ENCODE measurements around the gene SNAP25.

SNAP25 gene

GRCh38 chr20:10314198-10314597 is 95.6 kb downstream of the SNAP25 start:
- H3K27me3 ChIP-seq (ENCODE audit: control insufficient read depth, insufficient read depth, low read length, poor library complexity, severe bottlenecking), result no peaks in the 10 kb centered on the region
- no peaks in the 10 kb centered on the region for H3K4me1 ChIP-seq (ENCODE audit: control insufficient read depth, insufficient read depth, low read length)
- WGBS, 2 experiments, result 39 to 69% methylated on average over 2 of the region's 2 CpGs
- H3K27ac ChIP-seq (ENCODE audit: insufficient read depth, low read depth, low read length, poor library complexity, severe bottlenecking), result no peak overlapping the region
- H3K9me3 ChIP-seq (ENCODE audit: control insufficient read depth, low read length), result no peaks in the 10 kb centered on the region
- H3K36me3 ChIP-seq (ENCODE audit: control insufficient read depth, insufficient read depth, low read length), result no peaks in the 10 kb centered on the region
- no peak overlapping the region for H3K4me3 ChIP-seq (ENCODE audit: insufficient read depth, low read depth, low read length)

- H3K27me3 ChIP-seq (ENCODE audit: control insufficient read depth, insufficient read depth, low read length, poor library complexity, severe bottlenecking), result no peaks in the 10 kb centered on the region
- 74 to 78% methylated on average over 5 of the region's 5 CpGs for WGBS, 2 experiments
- H3K4me3 ChIP-seq (ENCODE audit: insufficient read depth, low read depth, low read length), result no peak overlapping the region
- no peaks in the 10 kb centered on the region for H3K9me3 ChIP-seq (ENCODE audit: control insufficient read depth, low read length)
- H3K27ac ChIP-seq (ENCODE audit: insufficient read depth, low read depth, low read length, poor library complexity, severe bottlenecking), result no peak overlapping the region
- H3K36me3 ChIP-seq (ENCODE audit: control insufficient read depth, insufficient read depth, low read length), result no peaks in the 10 kb centered on the region
- H3K4me1 ChIP-seq (ENCODE audit: control insufficient read depth, insufficient read depth, low read length), result no peaks in the 10 kb centered on the region
These were observed 96.5 kb downstream of the SNAP25 start for GRCh38 chr20:10315138-10315537.

GRCh38 chr20:10316582-10316981 is 98.0 kb downstream of the SNAP25 start:
- WGBS, 2 experiments, result 83 to 84% methylated on average over 2 of the region's 2 CpGs
- no peak overlapping the region for H3K27ac ChIP-seq (ENCODE audit: insufficient read depth, low read depth, low read length, poor library complexity, severe bottlenecking)
- no peak overlapping the region for H3K4me3 ChIP-seq (ENCODE audit: insufficient read depth, low read depth, low read length)
- H3K9me3 ChIP-seq (ENCODE audit: control insufficient read depth, low read length), result no peaks in the 10 kb centered on the region
- no peaks in the 10 kb centered on the region for H3K27me3 ChIP-seq (ENCODE audit: control insufficient read depth, insufficient read depth, low read length, poor library complexity, severe bottlenecking)
- no peaks in the 10 kb centered on the region for H3K4me1 ChIP-seq (ENCODE audit: control insufficient read depth, insufficient read depth, low read length)
- no peaks in the 10 kb centered on the region for H3K36me3 ChIP-seq (ENCODE audit: control insufficient read depth, insufficient read depth, low read length)

DNA sequence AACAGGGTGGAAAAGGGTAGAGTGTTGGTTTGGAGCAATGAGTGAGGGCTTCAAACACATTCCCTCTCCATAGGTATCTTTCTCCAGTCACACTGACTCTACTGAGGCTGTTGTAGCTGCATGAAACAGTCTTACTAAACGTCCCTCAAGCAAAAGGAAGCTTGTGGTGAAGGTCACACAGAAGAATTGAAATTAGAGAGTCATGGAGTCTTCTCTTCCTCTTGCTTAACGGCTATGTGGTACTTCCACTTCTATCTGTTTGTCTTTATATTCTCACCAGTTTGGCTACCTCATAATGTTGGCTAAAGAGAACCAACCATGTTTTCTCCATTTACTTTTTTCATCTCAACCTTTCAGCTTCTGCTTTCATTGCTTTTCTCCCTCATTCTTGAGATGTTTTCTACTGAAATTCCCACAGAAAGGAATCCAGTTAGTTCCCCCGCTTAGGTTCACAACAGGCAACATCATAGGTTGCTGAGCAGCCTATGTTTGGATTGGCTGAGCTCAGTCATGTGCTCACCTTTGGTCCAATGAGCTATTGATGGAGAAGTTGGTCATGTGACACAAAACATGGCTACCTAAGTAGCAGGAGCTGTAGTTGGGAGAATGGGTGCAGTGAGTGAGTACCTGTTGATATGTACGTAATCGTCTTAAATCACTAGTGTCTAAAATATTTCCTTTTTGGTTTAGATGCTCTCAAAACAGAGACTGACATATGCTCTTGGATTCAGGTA is 99.8 kb downstream of the SNAP25 start:
- no peaks in the 10 kb centered on the region for H3K9me3 ChIP-seq (ENCODE audit: control insufficient read depth, low read length)
- no peak overlapping the region for H3K27ac ChIP-seq (ENCODE audit: insufficient read depth, low read depth, low read length, poor library complexity, severe bottlenecking)
- H3K4me1 ChIP-seq (ENCODE audit: control insufficient read depth, insufficient read depth, low read length), result no peaks in the 10 kb centered on the region
- H3K27me3 ChIP-seq (ENCODE audit: control insufficient read depth, insufficient read depth, low read length, poor library complexity, severe bottlenecking), result no peaks in the 10 kb centered on the region
- no peak overlapping the region for H3K4me3 ChIP-seq (ENCODE audit: insufficient read depth, low read depth, low read length)
- no peaks in the 10 kb centered on the region for H3K36me3 ChIP-seq (ENCODE audit: control insufficient read depth, insufficient read depth, low read length)
- 91 to 93% methylated on average over 5 of the region's 5 CpGs for WGBS, 2 experiments

- H3K36me3 ChIP-seq (ENCODE audit: control insufficient read depth, insufficient read depth, low read length), result no peaks in the 10 kb centered on the region
- 93 to 95% methylated on average over 4 of the region's 4 CpGs for WGBS, 2 experiments
- no peaks in the 10 kb centered on the region for H3K27me3 ChIP-seq (ENCODE audit: control insufficient read depth, insufficient read depth, low read length, poor library complexity, severe bottlenecking)
- H3K4me1 ChIP-seq (ENCODE audit: control insufficient read depth, insufficient read depth, low read length), result no peaks in the 10 kb centered on the region
- H3K4me3 ChIP-seq (ENCODE audit: insufficient read depth, low read depth, low read length), result no peak overlapping the region
- H3K9me3 ChIP-seq (ENCODE audit: control insufficient read depth, low read length), result no peaks in the 10 kb centered on the region
- no peak overlapping the region for H3K27ac ChIP-seq (ENCODE audit: insufficient read depth, low read depth, low read length, poor library complexity, severe bottlenecking)
These were observed 101.2 kb downstream of the SNAP25 start for GRCh38 chr20:10319855-10320254.

DNA sequence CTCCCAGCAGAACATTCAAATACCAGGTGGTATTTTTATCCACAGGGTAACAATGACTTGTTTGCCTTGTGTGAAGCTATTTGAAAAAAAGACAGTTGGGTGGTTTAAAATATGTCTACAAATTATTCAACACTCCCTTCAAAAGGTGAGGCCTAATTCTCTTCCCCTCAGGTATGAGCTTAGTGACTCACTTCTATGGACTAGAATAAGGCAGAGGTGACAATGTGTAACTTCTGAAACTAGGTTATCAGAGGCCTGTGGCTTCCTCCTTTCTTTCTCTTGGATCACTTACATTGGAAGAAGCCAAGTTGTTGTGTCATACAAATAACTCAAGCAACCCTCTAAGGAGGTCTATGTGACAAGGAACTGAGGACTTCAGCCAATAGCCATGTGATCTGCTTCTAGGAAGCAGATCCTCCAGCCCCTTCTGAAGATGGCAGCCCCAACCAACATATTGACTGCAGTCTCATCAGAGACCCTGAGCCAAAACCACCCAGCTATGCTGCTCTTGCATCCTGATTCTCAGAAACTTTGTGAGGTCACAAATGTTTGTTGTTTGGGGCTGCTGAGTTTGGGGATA is 102.6 kb downstream of the SNAP25 start:
- Histone ChIP-seq H3K27me3 (ENCODE audit: control insufficient read depth, insufficient read depth, low read length, poor library complexity, severe bottlenecking) (no peaks in the 10 kb centered on the region), H3K4me3 (ENCODE audit: insufficient read depth, low read depth, low read length) (no peak overlapping the region), H3K36me3 (ENCODE audit: control insufficient read depth, insufficient read depth, low read length) (no peaks in the 10 kb centered on the region), H3K4me1 (ENCODE audit: control insufficient read depth, insufficient read depth, low read length) (no peaks in the 10 kb centered on the region), H3K27ac (ENCODE audit: insufficient read depth, low read depth, low read length, poor library complexity, severe bottlenecking) (no peak overlapping the region), H3K9me3 (ENCODE audit: control insufficient read depth, low read length) (no peaks in the 10 kb centered on the region)

GRCh38 chr20:10322073-10323012 is 103.7 kb downstream of the SNAP25 start:
- whole genome bisulfite sequencing, 2 experiments, result 80 to 82% methylated on average over 6 of the region's 6 CpGs

DNA sequence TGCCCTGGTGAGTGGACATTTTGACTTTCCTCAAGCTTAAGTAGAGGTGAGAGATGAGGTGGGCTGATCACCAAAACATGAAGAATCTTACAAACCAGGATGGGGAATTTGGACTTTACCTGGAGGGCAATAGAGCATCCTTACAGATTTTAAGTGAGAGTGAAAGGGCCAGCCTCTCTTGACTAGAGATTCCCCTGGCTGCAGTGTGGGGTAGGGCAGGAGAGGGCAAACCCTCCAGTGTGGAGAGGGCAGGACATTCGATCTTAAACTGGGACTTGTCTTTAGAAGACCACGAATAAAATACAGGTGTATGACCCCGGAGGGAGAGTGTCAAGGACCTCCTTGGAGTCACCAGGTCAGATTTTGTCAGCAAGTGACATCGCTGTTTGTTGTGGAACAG is 105.1 kb downstream of the SNAP25 start:
- Histone ChIP-seq H3K27ac (ENCODE audit: insufficient read depth, low read depth, low read length, poor library complexity, severe bottlenecking) (no peak overlapping the region), H3K4me1 (ENCODE audit: control insufficient read depth, insufficient read depth, low read length) (no peaks in the 10 kb centered on the region), H3K27me3 (ENCODE audit: control insufficient read depth, insufficient read depth, low read length, poor library complexity, severe bottlenecking) (no peaks in the 10 kb centered on the region), H3K4me3 (ENCODE audit: insufficient read depth, low read depth, low read length) (no peak overlapping the region), H3K9me3 (ENCODE audit: control insufficient read depth, low read length) (no peaks in the 10 kb centered on the region), H3K36me3 (ENCODE audit: control insufficient read depth, insufficient read depth, low read length) (no peaks in the 10 kb centered on the region)
- WGBS, 2 experiments, result 90 to 91% methylated on average over 4 of the region's 4 CpGs

More at GRCh38 chr20:10322073-10323012, 103.7 kb downstream of the SNAP25 start:
- no peak overlapping the region for H3K4me3 ChIP-seq (ENCODE audit: insufficient read depth, low read depth, low read length)
- H3K27ac ChIP-seq (ENCODE audit: insufficient read depth, low read depth, low read length, poor library complexity, severe bottlenecking), result no peak overlapping the region
- H3K9me3 ChIP-seq (ENCODE audit: control insufficient read depth, low read length), result no peaks in the 10 kb centered on the region
- no peaks in the 10 kb centered on the region for H3K4me1 ChIP-seq (ENCODE audit: control insufficient read depth, insufficient read depth, low read length)
- no peaks in the 10 kb centered on the region for H3K36me3 ChIP-seq (ENCODE audit: control insufficient read depth, insufficient read depth, low read length)
- no peaks in the 10 kb centered on the region for H3K27me3 ChIP-seq (ENCODE audit: control insufficient read depth, insufficient read depth, low read length, poor library complexity, severe bottlenecking)

DNA sequence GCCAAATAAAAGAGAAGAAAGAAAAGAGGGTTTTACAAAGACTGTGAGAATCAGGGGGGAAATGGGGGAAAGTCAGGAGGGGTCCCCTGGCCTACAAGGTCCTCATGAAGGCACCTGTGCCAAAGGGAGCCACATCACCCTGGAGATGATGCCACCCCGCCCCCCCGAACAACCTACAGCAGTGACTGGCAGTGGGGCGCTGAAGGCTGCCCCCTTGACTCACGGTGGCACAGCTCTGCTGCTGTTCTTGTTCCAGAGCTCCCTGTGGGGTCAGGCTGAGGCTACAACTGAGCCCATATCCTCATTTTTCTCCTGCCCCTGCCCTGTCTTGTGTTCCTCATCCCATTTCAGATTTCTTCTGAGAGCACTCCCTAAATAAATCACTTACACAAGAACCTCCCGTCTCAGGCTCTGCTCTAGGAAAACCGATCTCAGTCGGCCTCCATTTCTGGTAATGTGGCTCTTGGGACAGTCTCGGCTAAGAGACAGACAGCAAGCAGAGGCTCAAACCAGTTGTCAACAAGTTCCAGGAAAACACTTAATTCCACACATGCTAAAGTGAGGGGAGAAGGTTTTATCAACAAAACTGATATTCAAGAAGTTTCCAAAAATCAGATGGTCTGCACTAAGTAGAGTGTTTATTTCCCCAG is 105.7 kb downstream of the SNAP25 start:
- WGBS, 2 experiments, result 91 to 93% methylated on average over 8 of the region's 8 CpGs
- Histone ChIP-seq H3K36me3 (ENCODE audit: control insufficient read depth, insufficient read depth, low read length) (no peaks in the 10 kb centered on the region), H3K27ac (ENCODE audit: insufficient read depth, low read depth, low read length, poor library complexity, severe bottlenecking) (no peak overlapping the region), H3K9me3 (ENCODE audit: control insufficient read depth, low read length) (no peaks in the 10 kb centered on the region), H3K27me3 (ENCODE audit: control insufficient read depth, insufficient read depth, low read length, poor library complexity, severe bottlenecking) (no peaks in the 10 kb centered on the region), H3K4me1 (ENCODE audit: control insufficient read depth, insufficient read depth, low read length) (no peaks in the 10 kb centered on the region), H3K4me3 (ENCODE audit: insufficient read depth, low read depth, low read length) (no peak overlapping the region)

- WGBS, 2 experiments, result 75 to 91% methylated on average over 2 to 4 of the region's 4 CpGs
- H3K4me1 ChIP-seq (ENCODE audit: control insufficient read depth, insufficient read depth, low read length), result no peaks in the 10 kb centered on the region
These were observed 110.2 kb downstream of the SNAP25 start for GRCh38 chr20:10328897-10329255.

More at GRCh38 chr20:10328897-10329255, 110.2 kb downstream of the SNAP25 start:
- Histone ChIP-seq H3K9me3 (ENCODE audit: control insufficient read depth, low read length) (no peaks in the 10 kb centered on the region), H3K36me3 (ENCODE audit: control insufficient read depth, insufficient read depth, low read length) (no peaks in the 10 kb centered on the region), H3K27ac (ENCODE audit: insufficient read depth, low read depth, low read length, poor library complexity, severe bottlenecking) (no peak overlapping the region), H3K27me3 (ENCODE audit: control insufficient read depth, insufficient read depth, low read length, poor library complexity, severe bottlenecking) (no peaks in the 10 kb centered on the region), H3K4me3 (ENCODE audit: insufficient read depth, low read depth, low read length) (no peak overlapping the region)
